ENCODE data around the gene GPN2.
A peak's percentile ranks its signal among the peaks of the same experiment; 100 is the strongest.

The GPN2 gene

DNA sequence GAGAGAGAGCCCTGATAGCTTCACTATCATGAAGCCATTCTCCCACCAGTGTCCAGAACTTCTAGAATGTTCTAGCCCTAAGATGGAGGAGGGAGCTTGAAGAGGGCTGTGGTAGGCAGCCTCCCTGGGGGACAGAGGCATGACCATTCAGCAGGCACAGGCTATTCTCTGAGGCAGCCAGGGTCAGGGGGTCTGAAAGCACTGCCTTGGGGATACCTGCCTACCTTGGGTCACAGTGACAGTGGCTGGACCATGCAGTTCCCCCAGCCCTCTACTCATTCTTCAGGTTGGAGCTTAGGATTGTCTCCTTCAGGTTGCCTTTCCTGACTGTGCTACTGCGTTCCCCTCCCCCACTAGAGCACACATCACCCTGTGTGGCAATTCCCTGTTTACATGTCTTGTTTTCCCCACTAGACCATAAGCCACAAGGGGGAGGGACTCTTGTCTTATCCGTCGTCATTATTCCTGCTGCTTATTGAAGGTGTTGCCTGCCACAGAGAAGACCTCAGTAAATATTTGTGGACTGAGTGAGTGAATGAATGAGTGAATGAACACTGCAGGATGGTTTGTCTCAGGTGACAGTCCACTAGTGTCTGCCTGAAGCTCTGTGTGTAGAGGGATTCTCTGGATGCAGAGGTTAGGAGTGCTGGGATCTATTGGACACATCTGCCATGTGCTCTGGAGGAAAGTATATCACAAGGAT, 58.4 kb downstream of the GPN2 start:
- no peak for DNase-seq (ENCODE audit: low read depth)

DNA sequence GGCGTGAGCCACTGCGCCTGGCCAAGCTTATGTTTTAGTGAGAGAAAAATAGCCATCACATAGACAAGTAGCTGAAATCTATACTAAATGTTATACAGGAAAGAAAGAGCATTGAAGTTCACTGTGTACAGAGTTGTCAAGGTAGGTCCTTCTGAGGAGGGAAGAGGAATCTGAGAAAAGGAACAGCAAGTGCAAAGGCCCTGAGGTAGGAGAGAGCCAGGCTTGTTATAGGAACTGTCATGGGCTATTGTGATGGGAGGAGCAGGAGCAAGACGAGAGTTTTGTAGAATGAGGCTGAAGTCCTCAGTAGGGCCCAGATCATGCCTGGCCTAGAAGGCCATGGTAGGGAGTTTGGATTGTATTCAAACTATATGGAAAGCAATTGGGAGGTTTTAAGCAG, 59.0 kb downstream of the GPN2 start:
- DNase-seq (ENCODE audit: low read depth) = no peak

DNA sequence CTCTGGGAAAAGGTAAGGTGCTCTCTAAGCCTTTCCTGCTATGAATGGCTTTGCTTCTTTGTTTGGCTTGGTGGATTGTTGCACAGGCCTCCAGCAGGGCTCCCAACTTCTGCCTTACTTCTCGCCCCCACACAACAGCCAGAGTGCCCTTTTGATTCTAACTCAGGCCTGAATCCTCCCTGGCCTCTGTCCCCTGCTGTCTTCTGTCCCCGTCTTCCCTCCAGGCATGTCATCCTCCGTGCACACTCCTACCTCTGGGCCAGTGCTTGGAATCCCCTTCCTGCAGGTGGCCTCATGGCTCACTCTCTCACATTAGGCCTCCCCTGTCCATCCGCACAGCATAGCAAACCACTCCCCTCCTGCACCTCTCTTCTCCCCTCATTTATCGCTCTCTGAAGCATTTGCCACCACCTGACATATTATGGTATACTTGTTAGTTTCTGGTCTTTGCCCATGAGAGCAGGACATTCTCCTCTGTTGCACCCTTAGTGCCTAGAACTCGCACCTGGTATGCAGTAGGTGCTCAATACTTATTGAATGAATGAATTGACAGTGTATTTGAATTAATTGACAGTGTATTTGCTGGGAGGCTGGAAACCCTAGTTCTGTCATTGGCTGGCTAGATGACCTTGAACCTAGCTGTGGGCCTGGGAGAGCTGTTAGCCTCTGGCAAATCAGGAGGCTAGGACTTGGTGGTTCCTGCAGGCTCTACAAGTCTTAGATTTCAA, 60.7 kb downstream of the GPN2 start:
- no peak for DNase-seq (ENCODE audit: low read depth)

DNA sequence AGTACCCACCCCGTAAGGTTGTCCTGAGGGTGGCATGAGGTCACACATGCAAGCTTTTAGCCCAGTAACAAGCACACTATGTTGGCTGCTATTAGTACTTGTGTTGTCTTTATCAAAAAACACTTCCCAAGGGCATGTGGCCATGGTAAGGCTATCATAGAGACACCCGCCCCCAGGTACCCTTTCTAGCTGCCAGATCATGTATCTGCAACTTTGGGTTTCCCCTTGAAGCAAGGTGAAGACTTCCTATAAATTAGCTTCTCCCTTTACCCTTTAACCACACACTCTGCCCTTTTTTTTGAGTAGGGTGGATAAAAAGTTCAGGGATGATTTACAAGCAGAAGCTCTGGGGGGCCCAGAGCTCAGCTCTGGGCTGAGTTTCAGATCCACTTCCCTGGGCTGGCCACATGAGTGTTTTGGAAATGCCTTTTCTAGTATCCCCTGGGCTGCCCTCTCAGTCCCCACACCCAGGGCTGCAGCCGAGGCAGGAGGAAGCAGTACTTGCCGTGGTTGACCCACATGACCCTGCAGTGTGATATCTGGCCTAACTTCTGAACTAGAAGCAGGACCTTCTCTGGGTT, 61.6 kb downstream of the GPN2 start:
- DNase-seq (ENCODE audit: low read depth) = no peak

DNA sequence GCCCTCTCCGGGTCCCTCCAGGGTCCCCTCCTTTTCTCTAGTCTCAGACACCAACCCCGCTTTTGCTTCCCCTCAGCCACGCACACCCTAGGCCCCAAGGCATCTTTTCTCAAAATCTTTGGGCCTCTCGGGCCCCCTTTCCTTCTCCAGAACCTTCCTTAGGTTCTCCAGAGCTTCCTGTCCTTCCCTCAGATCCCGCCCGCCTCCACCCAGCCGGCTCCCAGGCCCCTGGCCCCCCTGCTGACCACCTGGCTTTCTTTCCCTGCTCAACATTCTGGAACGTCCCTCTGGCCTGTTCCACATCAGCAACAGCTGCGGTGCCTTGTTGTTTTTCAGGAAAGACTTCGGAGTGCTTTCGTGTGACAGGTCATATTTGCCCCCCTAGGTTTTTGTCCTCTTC, 62.4 kb downstream of the GPN2 start:
- DNase-seq (ENCODE audit: low read depth) = no peak

DNA sequence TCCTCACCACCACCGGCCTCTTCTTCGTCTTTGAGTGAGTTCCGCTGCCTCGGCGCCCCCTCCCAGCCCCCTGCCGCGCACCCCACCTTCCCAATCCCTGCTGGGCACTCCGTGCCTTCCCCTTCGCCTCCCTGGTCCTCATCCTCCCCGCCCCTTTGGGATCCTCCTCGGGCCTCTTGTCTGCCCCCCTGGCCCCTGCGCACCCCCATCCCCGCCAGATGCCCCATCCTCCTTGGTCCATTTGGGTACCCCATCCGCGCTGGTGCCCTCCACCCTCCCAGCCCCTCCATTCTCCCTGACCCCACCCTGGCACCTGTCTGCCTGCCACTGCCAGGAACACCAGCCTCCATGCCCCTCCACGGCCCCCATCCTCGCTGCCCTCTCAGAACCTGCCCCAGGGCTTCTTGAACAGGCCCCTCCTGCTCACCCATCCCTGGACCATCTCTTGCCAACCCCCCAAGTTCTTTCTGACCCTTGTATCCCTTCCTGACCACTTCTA, 62.9 kb downstream of the GPN2 start:
- no peak for DNase-seq (ENCODE audit: low read depth)

DNA sequence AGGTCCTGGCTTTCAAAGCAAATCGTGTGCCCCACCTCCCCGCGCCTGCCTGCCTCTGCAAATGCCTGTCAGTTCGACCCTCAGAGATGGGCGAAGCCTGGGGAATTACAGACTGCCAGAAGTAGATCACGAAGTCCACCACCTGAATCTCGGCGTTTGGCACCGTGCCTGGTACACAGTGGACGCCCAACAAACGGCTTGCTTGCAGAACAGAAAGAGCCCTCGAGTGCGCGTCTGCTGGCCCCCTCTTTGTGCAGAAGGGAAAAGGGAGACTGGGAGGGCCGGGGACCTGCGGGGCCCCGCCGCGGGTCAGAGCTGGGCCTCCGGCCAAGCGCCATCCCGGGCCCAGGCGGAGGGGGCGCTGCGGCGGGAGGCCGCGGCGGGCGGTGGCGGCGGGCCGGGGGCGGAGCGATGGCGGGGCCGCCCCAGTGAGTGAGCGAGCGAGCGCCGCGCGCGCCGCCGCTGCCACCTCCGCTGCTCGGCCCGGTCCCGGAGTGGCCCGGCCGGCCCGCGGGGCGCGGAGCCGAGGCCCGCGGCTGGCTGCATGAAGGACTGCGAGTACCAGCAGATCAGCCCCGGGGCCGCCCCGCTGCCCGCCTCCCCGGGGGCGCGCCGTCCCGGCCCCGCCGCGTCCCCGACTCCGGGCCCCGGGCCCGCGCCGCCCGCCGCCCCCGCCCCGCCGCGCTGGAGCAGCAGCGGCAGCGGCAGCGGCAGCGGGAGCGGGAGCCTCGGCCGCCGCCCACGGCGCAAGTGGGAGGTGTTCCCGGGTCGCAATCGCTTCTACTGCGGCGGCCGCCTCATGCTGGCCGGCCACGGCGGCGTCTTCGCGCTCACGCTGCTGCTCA, 63.6 kb downstream of the GPN2 start, which contains the start of gene ZDHHC18:
Gene ZDHHC18, plus strand, starts transcription at position 428 of the 845 bp plus-strand sequence. Its CDS starts 117 bp downstream, at position 545.
- DNase-seq (ENCODE audit: low read depth) = peak; percentile 46

All from stimulated activated CD4-positive, alpha-beta T cell treated with anti-CD3 and anti-CD28 coated beads, Interleukin-2, amount 100 ng/mL, for 4 hours (primary cell).